ENCODE data around the gene OSBPL9. TPM values are rescaled to one million over a fixed set of nuclear protein-coding genes. Genes with fewer than 3 reads are reported as not detected.
A peak's percentile ranks its signal among the peaks of the same experiment; 100 is the strongest.

The OSBPL9 gene
- total RNA-seq, 1 experiment from 2014 or later = 188 TPM

DNA sequence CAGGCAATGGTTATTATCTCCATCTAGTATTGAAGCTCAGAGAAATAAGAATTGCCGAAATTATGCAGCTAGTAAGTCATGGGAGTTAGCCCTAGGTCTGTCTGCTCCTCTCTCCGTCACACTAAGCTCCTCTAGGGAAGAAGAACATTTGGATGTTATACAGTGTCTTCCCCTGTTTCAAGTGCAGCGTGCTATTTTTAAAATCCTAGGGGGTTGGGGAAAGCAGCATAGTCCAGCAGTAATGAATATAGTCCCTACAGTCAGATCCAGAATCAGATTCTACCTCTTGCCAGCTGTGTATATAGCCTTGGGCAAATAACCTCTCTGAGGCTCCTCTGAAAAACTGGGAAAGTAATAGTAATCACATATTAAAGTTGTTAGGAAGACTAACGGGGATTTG lies 44.5 kb upstream of the OSBPL9 start:
- TF ChIP-seq, protein P1, sequence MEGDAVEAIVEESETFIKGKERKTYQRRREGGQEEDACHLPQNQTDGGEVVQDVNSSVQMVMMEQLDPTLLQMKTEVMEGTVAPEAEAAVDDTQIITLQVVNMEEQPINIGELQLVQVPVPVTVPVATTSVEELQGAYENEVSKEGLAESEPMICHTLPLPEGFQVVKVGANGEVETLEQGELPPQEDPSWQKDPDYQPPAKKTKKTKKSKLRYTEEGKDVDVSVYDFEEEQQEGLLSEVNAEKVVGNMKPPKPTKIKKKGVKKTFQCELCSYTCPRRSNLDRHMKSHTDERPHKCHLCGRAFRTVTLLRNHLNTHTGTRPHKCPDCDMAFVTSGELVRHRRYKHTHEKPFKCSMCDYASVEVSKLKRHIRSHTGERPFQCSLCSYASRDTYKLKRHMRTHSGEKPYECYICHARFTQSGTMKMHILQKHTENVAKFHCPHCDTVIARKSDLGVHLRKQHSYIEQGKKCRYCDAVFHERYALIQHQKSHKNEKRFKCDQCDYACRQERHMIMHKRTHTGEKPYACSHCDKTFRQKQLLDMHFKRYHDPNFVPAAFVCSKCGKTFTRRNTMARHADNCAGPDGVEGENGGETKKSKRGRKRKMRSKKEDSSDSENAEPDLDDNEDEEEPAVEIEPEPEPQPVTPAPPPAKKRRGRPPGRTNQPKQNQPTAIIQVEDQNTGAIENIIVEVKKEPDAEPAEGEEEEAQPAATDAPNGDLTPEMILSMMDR (conservative IDR thresholded peaks at IDR 0.05) = no peak
- TF ChIP-seq EZH2 (IDR thresholded peaks at IDR 0.05; ENCODE audit: low read depth) = no peak
- Histone ChIP-seq H3K4me2 (no peak overlapping the region), H2AFZ (no peak overlapping the region), H3K79me2 (ENCODE audit: low read depth) (no peaks in the 10 kb centered on the region), H4K20me1 (ENCODE audit: insufficient read depth) (no peaks in the 10 kb centered on the region), H3K27ac (0 out of 2 replicates have a peak overlapping the region, but pooled peaks have one; percentile 97), H3K4me3 (no peak overlapping the region), H3K36me3 (ENCODE audit: low read depth) (no peaks in the 10 kb centered on the region), H3K9me2 (ENCODE audit: insufficient read depth) (no peaks in the 10 kb centered on the region), H3K4me1 (replicated peaks; ENCODE audit: insufficient read depth) (peaks cover 55% of the 10 kb centered on the region), H3K27me3 (ENCODE audit: insufficient read depth, low read depth) (no peaks in the 10 kb centered on the region), H3F3A (ENCODE audit: insufficient read depth, low read depth) (peaks cover 45% of the 10 kb centered on the region), H3K9me3 (ENCODE audit: insufficient read depth, low read depth) (no peaks in the 10 kb centered on the region)
- intact Hi-C loops (cut with micrococcal nuclease; ENCODE audit: unreplicated experiment) = no loop called here
- ChIA-PET CTCF (no interaction called here), POLR2A (ENCODE audit: unreplicated experiment) (no interaction called here)
- DNase-seq = no peak
- BruUV-seq (replicated peaks) = no TSS peak

GRCh38 chr1:51574796-51575195 lies 42.1 kb upstream of the OSBPL9 start:
- BruUV-seq (replicated peaks) = no TSS peak
- DNase-seq = no peak
- ChIA-PET CTCF (interaction anchor here (0.7 kb wide), 1 partner anchor 155 kb away, joined by 3 read pairs; no protein-coding TSS in a partner anchor), POLR2A (ENCODE audit: unreplicated experiment) (no interaction called here)
- no peaks in the 10 kb centered on the region for H3K9me3 ChIP-seq (ENCODE audit: insufficient read depth, low read depth)
- no peaks in the 10 kb centered on the region for H3K9me2 ChIP-seq (ENCODE audit: insufficient read depth)
- no peaks in the 10 kb centered on the region for H3K36me3 ChIP-seq (ENCODE audit: low read depth)
- no peaks in the 10 kb centered on the region for H3K79me2 ChIP-seq (ENCODE audit: low read depth)
- H3K4me2 ChIP-seq = no peak overlapping the region
- no peak overlapping the region for H3K4me3 ChIP-seq
- intact Hi-C loops (cut with micrococcal nuclease; ENCODE audit: unreplicated experiment) = no loop called here
- H3K27ac ChIP-seq = no peak overlapping the region
- H4K20me1 ChIP-seq (ENCODE audit: insufficient read depth) = no peaks in the 10 kb centered on the region
- TF ChIP-seq EZH2 (IDR thresholded peaks at IDR 0.05; ENCODE audit: low read depth) = no peak
- TF ChIP-seq, protein P1 (conservative IDR thresholded peaks at IDR 0.05) = no peak
- peaks cover 28% of the 10 kb centered on the region for H3F3A ChIP-seq (ENCODE audit: insufficient read depth, low read depth)
- peaks cover 41% of the 10 kb centered on the region for H3K4me1 ChIP-seq (replicated peaks; ENCODE audit: insufficient read depth)
- H3K27me3 ChIP-seq (ENCODE audit: insufficient read depth, low read depth) = no peaks in the 10 kb centered on the region
- no peak overlapping the region for H2AFZ ChIP-seq

DNA sequence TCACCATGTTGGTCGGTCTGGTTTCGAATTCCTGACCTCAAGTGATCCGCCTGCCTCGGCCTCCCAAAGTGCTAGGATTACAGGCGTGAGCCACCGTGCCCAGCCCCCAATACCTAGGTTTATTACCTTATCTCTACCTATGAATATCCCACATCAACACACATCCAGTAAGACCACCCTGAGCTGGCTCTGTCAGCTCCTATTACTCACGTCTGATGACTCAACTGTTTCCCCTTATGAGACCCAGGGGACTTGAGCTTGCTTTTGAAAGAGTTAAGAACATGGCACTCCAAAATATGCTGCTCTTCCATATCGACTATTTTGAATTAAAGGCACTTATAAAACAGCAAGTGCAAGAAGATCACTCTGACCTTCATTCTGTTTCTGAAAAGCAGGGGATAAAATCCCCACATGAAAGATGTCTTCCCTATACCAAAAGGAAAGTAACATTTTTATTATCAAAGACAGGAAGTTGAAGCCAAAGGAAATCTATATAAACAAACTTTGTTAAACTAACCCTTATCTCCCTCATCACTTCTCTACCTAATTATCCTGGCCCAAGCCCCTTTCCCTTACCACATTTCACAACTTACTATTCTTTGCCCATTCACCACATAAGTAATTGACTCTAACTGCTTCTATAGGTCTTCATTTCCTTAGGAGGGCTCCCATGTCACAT lies 41.3 kb upstream of the OSBPL9 start:
- POLR2A ChIA-PET (ENCODE audit: unreplicated experiment) = interaction anchor here (0.6 kb wide), 1 partner anchor 188 kb away, joined by 4 read pairs; no protein-coding TSS in a partner anchor
- TF ChIP-seq EZH2 (IDR thresholded peaks at IDR 0.05; ENCODE audit: low read depth) = no peak
- TF ChIP-seq, protein P1 (conservative IDR thresholded peaks at IDR 0.05) = no peak
- Histone ChIP-seq H2AFZ (no peak overlapping the region), H3K79me2 (ENCODE audit: low read depth) (no peaks in the 10 kb centered on the region), H4K20me1 (ENCODE audit: insufficient read depth) (no peaks in the 10 kb centered on the region), H3K9me3 (ENCODE audit: insufficient read depth, low read depth) (no peaks in the 10 kb centered on the region), H3K4me2 (no peak overlapping the region), H3K27me3 (ENCODE audit: insufficient read depth, low read depth) (no peaks in the 10 kb centered on the region), H3K27ac (no peak overlapping the region), H3K9me2 (ENCODE audit: insufficient read depth) (no peaks in the 10 kb centered on the region), H3K4me1 (replicated peaks; ENCODE audit: insufficient read depth) (peaks cover 34% of the 10 kb centered on the region), H3K36me3 (ENCODE audit: low read depth) (no peaks in the 10 kb centered on the region), H3F3A (ENCODE audit: insufficient read depth, low read depth) (peaks cover 21% of the 10 kb centered on the region), H3K4me3 (no peak overlapping the region)
- DNase-seq = no peak
- CTCF ChIA-PET = no interaction called here
- BruUV-seq (replicated peaks) = no TSS peak
- intact Hi-C loops (cut with micrococcal nuclease; ENCODE audit: unreplicated experiment) = no loop called here
